DMS114 treated with DMSO at 0.1 percent for 48 hours (cell line): ENCODE results near the gene TP53I3.
"Not testable (repeated sequence)": the region's sequence is repeated elsewhere in the genome, so short reads cannot be mapped to it uniquely, and the experiment has no call there.

Source experiments
- DNase-seq: peaks from one replicate; lab custom pipeline; 2025; ENCODE audit not compliant: unreplicated experiment; lab: John Stamatoyannopoulos, UW

TP53I3 gene

DNA sequence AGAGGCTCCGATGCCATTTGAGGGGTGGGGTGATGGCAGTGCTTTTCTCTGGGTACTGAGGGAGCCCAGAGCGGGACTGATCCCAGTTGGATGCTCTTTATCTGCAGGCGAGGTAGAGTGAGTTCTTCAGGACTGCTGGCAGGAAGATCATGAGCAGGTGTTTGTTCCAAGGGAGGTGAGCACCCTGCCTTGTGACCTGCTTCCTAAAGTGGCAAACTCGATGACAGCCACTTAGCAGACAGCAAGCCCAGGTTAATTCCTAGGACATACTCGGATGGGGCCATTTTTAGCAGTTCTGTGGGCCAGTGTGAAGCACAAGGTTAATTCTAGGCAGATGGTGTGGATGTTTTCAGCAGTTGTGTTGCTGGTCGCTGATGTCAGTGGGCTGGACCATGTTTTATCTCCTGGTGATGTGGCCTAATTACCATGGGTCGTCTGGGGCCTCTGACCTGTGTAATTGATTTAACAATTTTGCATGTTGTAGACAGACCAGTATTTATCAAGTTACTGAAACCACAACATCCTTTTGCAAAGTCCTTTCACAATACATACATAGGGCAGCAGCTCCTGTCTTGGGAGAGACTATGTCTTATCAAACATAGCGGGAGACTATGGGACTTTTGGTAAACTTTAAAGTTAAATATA lies 30.1 kb downstream of the TP53I3 start:
- DNase-seq: no peak

DNA sequence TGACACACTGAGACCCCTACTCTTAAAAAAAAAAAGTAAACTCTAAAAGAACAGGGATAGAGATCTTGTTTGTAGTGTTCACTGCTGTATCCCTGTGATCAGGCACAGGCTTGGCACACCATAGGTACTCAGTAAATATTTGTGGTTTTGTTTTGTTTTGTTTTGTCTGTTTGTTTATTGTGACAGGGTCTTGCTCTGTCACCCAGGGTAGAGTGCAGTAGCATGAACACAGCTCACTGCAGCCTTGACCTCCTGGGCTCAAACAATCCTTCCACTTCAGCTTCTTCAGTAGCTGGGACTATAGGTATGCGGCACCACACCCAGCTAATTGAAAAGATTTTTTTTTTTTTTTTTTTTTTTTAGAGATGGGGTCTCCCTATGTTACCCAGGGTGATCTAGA lies 31.7 kb downstream of the TP53I3 start:
- DNase-seq: no peak

- no peak for DNase-seq
Measured at GRCh38 chr2:24051833-24052232, 32.8 kb downstream of the TP53I3 start.

DNA sequence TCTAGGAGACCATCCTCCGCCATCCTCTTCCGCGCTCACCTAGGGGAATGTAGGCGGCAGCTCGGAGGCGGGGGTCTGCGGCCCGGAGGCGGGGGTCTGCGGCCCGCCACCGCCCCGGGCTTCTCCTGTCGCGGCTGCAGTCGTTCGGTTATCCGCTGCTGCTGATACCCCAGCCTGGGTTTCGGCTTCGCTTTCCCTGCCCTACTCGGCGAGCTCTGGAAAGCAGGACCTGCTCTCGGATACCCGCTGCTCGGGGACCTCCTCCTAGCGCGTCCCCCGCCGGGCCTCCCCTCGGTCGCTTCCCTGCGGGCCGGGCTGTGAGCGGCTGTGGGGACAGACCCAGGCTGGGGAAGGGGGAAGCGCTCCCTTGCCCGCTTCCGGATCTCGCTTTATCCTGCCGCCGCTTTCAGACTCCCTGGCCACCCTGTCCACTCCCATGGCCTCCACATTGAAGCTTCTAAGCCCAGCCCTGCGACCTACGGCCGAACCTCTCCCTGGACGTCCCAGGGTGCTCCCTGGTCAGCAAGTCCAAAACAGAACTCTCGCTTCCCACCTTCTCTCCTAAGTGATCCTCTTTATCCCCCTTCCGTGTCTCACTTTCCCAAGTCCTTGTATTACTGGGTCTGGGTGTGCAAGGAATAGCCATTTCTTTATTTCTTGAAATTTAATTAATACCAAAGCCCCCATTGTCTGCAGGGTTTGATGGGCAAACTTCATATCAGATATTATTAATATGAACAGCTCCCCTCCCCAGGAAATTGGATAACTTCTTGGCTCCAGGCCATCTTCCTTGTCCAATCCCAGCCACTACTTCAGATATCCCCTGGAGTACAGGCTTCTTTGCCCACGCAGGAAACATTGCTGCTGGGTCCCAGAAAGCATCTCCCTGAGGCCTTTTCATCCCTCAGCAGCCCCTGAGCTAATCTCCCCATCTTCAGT lies 34.3 kb downstream of the TP53I3 start:
- DNase-seq: no peak

DNA sequence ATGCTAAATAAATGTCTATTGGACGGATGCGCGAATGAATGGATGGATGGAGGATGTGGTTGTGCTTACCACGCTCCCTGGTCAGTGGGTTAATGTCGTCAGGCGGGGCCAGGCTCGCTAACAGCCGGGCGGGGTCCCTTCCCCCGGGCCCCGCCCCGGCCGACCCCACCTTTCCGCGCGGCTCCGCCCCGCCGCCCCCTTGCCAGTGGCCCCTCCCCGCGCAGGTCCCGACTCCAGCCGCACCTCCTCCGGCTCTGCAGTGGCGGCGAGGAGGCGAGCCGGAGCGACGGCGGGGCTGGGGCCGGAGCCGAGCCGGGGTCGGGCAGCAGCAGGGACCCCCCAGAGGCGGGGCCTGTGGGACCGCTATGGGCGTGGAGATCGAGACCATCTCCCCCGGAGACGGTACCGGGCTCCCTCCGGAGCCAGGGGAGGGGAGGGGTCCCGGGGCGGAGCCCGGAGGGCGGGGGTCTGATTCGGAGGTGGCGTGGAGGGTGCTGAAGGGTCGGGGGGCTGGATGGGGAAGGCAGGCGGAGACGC lies 35.1 kb downstream of the TP53I3 start, which contains the start of gene FKBP1B:
TSS of gene FKBP1B (plus strand) at position 257 of the 537 bp plus-strand sequence. CDS start at position 366, 109 bp downstream.
- DNase-seq: peak; percentile 32

DNA sequence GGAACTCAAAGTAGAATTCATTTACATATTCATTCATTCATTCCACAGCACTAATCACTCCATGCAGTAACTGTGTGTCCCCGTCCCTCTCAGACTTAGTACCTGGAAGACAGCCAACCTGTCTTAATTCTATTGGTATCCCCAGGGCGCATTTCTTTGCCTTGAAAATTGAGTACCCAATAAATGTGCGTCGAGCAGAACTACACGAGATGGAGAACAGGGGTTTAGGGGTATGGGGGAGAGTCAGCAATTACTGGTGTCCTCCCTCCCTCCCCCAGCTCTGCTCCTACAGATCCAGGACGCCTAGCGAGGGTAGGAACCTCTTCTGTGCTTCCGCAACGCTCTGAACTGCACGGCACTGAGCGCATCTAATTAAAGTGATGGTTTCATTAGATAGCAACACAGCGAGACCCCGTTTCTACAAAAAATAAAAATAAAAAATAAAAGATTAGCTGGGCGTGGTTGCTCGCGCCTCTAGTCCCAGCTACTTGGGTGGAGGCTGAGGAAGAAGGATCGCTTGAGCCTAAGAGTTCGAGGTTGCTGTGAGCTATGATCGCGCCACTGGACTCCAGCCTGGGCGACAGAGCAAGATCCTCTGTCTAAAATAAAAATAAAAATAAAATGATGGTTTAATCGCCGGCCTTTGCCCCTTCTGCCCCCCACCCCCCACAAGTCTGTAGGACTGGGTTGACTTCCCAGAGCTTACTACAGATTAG lies 35.7 kb downstream of the TP53I3 start:
- no peak for DNase-seq

DNA sequence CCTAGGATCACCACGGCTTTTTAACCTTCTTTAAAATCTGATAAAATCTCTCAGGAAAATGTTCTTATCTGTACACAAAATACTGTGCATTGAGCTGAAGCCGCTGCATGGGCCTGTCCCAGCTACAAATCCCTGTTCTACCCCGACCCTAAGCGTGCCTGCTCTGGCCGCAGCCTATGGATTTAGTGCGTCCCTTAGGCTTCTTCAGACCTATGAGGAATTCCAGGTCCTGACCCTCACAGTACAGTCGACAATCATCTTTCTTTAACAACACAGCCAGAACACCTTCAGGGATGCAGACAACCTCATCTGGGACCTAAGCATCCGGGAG lies 37.0 kb downstream of the TP53I3 start:
- DNase-seq: no peak

- DNase-seq: peak; percentile 99
Measured at GRCh38 chr2:24046930-24047702, 37.5 kb downstream of the TP53I3 start, which contains the start of gene WDCP. Gene WDCP (minus strand): TSS chr2:24047391. CDS start chr2:24039494, 7,897 bp downstream.

DNA sequence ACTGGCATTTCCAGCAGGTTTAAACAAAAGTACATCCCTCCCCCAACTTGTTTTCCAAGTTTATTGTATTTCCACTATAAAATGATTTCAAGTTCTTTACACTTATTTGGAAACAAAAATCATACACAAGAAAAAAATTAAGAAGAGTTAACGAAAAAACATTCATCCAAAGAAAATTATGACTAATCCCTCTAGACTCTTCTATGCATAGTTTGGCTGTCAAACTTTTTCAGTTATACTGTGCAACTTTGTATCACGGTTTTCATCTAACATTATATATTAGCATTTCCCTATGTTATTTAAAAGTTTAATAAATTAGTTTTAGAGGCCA lies 38.1 kb downstream of the TP53I3 start:
- no peak for DNase-seq

- DNase-seq: no peak
Measured at GRCh38 chr2:24045511-24046508, 38.8 kb downstream of the TP53I3 start.

DNA sequence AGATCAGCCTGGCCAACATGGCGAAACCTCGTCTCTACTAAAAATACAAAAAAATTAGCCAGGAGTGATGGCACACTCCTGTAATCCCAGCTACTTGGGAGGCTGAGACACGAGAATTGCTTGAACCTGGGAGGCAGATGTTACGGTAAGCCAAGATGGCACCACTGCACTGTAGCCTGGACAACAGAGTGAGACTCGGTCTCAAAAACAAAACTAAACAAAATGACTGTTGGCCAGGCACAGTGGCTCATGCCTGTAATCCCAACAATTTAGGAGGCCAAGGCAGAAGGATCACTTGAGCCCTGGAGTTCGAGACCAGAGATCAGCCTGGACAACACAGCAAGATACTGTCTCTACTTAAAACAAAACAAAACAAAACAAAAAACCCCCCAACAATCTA lies 41.5 kb downstream of the TP53I3 start:
- not testable (repeated sequence) for DNase-seq

GRCh38 chr2:24040511-24040910 lies 44.1 kb downstream of the TP53I3 start:
- no peak for DNase-seq

- DNase-seq: no peak
Measured at GRCh38 chr2:24038786-24039499, 45.7 kb downstream of the TP53I3 start.
